Hepatocyte (in vitro differentiated cells): Measurements from ENCODE around the gene MAFF. TPM values are rescaled to one million over a fixed set of nuclear protein-coding genes. Genes with fewer than 3 reads are reported as not detected.

ENCODE experiments used
- DNase-seq: peaks from one replicate; pipeline ENCODE4 v3.0.0-alpha.2; 2016; ENCODE audit warnings: low spot score
- H2AFZ ChIP-seq: fragments of 200-600 bp; sonication (generic); 2 replicates; pipeline ENCODE4 v1.6.0; 2016; ENCODE audit warnings: antibody characterized with exemption, mild to moderate bottlenecking
- H3K27ac ChIP-seq: fragments of 200-600 bp; sonication (generic); 2 replicates; pipeline ENCODE4 v1.5.1; 2016; ENCODE audit warnings: mild to moderate bottlenecking
- H3K27me3 ChIP-seq: fragments of 200-600 bp; sonication (generic); 2 replicates; pipeline ENCODE4 v1.6.1; 2016
- H3K36me3 ChIP-seq: fragments of 200-600 bp; sonication (generic); replicated peaks from 2 replicates; pipeline ENCODE4 v1.5.1; 2016; ENCODE audit warnings: low read depth; ENCODE audit not compliant: insufficient read depth
- H3K4me1 ChIP-seq: fragments of 200-600 bp; sonication (generic); 2 replicates; pipeline ENCODE4 v1.5.1; 2016; ENCODE audit warnings: mild to moderate bottlenecking, moderate library complexity; ENCODE audit not compliant: insufficient read depth
- H3K4me2 ChIP-seq: fragments of 200-600 bp; sonication (generic); 2 replicates; pipeline ENCODE4 v1.6.0; 2016
- H3K4me3 ChIP-seq: fragments of 200-600 bp; sonication (generic); 2 replicates; pipeline ENCODE4 v1.5.1; 2016; ENCODE audit warnings: mild to moderate bottlenecking
- H3K79me2 ChIP-seq: fragments of 200-600 bp; sonication (generic); 2 replicates; pipeline ENCODE4 v1.6.0; 2017; ENCODE audit warnings: mild to moderate bottlenecking
- H3K9me2 ChIP-seq: fragments of 200-600 bp; sonication (generic); replicated peaks from 2 replicates; pipeline ENCODE4 v1.6.0; 2017; ENCODE audit warnings: mild to moderate bottlenecking; ENCODE audit not compliant: insufficient read depth
- H3K9me3 ChIP-seq: fragments of 200-600 bp; sonication (generic); 2 replicates; pipeline ENCODE4 v1.5.1; 2016; ENCODE audit warnings: low read depth, mild to moderate bottlenecking
- H4K20me1 ChIP-seq: fragments of 200-600 bp; sonication (generic); 2 replicates; pipeline ENCODE4 v1.6.0; 2016; ENCODE audit warnings: mild to moderate bottlenecking; ENCODE audit not compliant: insufficient read depth, poor library complexity, severe bottlenecking
- CTCF ChIP-seq: fragments of 200-600 bp; sonication (generic); IDR thresholded peaks from 2 replicates; pipeline ENCODE4 v1.5.1; 2016; ENCODE audit warnings: antibody characterized with exemption, mild to moderate bottlenecking; ENCODE audit not compliant: poor library complexity
- EZH2 ChIP-seq: fragments of 200-600 bp; sonication (generic); IDR thresholded peaks from 2 replicates; pipeline ENCODE4 v1.6.1; 2016; ENCODE audit warnings: antibody characterized with exemption, mild to moderate bottlenecking, borderline replicate concordance
- EZH2phosphoT487 ChIP-seq: fragments of 200-600 bp; sonication (generic); IDR thresholded peaks from one replicate; pipeline ENCODE4 v1.6.1; 2018; ENCODE audit warnings: antibody characterized with exemption, mild to moderate bottlenecking, low read depth, moderate library complexity; ENCODE audit not compliant: unreplicated experiment, severe bottlenecking
- WGBS: methylation state at CpG from one replicate; pipeline ENCODE4 v1.1.6; 2016; ENCODE audit warnings: low lambda C conversion rate; ENCODE audit errors: missing lambda C conversion rate; 5-methylcytosine and 5-hydroxymethylcytosine counted together
- polyA plus RNA-seq: library from polyadenylated mRNA; unstranded; fragments of >200 nt; fragmentation: Nextera tagmentation; extraction: Ambion mirVana; gene quantifications from 2 replicates; pipeline ENCODE4 v1.2.1, GENCODE V29; 2016
- total RNA-seq: library from RNA; depleted of rRNA; stranded (reverse); fragments of >200 nt; gene quantifications from 2 replicates; pipeline ENCODE4 v1.2.3, GENCODE V29; 2014

The MAFF gene
- total and polyA plus RNA-seq, 2 experiments from 2014 or later = 67.2 to 70.4 TPM

- H3K9me3 ChIP-seq = no peaks in the 10 kb centered on the region
- no peaks in the 10 kb centered on the region for H3K27me3 ChIP-seq
- 73% methylated on average over 7 of the region's 7 CpGs for WGBS
- TF ChIP-seq EZH2phosphoT487 = no peak
- H3K79me2 ChIP-seq = no peaks in the 10 kb centered on the region
- DNase-seq = no peak
- H3K4me3 ChIP-seq = no peak overlapping the region
- peaks cover 21% of the 10 kb centered on the region for H3K4me1 ChIP-seq
- no peak overlapping the region for H3K27ac ChIP-seq
- H4K20me1 ChIP-seq = no peaks in the 10 kb centered on the region
- H3K9me2 ChIP-seq = no peaks in the 10 kb centered on the region
- no peak overlapping the region for H3K4me2 ChIP-seq
- H3K36me3 ChIP-seq = no peaks in the 10 kb centered on the region
- H2AFZ ChIP-seq = no peak overlapping the region
These were observed 17.0 kb upstream of the MAFF start for GRCh38 chr22:38184788-38185187.

- TF ChIP-seq CTCF (no peak), EZH2phosphoT487 (no peak), EZH2 (no peak)
- H3K79me2 ChIP-seq = no peaks in the 10 kb centered on the region
- H2AFZ ChIP-seq = no peak overlapping the region
- no peaks in the 10 kb centered on the region for H3K36me3 ChIP-seq
- no peaks in the 10 kb centered on the region for H3K9me2 ChIP-seq
- peaks cover 6% of the 10 kb centered on the region for H3K4me1 ChIP-seq
- no peak overlapping the region for H3K4me3 ChIP-seq
- H4K20me1 ChIP-seq = no peaks in the 10 kb centered on the region
- H3K27me3 ChIP-seq = no peaks in the 10 kb centered on the region
- no peak for DNase-seq
- H3K27ac ChIP-seq = no peak overlapping the region
- 50% methylated on average over 5 of the region's 5 CpGs for WGBS
- no peaks in the 10 kb centered on the region for H3K9me3 ChIP-seq
- H3K4me2 ChIP-seq = no peak overlapping the region
These were observed 15.4 kb upstream of the MAFF start for GRCh38 chr22:38186429-38186828.

- peak overlapping the region; percentile 62 for H3K27ac ChIP-seq
- 51% methylated on average over 10 of the region's 10 CpGs for WGBS
- no peaks in the 10 kb centered on the region for H3K36me3 ChIP-seq
- H3K9me2 ChIP-seq = no peaks in the 10 kb centered on the region
- DNase-seq = peak; percentile 77
- no peaks in the 10 kb centered on the region for H3K27me3 ChIP-seq
- H3K79me2 ChIP-seq = no peaks in the 10 kb centered on the region
- no peaks in the 10 kb centered on the region for H3K9me3 ChIP-seq
- H2AFZ ChIP-seq = no peak overlapping the region
- H3K4me3 ChIP-seq = no peak overlapping the region
- H3K4me1 ChIP-seq = peaks cover 13% of the 10 kb centered on the region
- H4K20me1 ChIP-seq = no peaks in the 10 kb centered on the region
- TF ChIP-seq EZH2 = no peak
- no peak for TF ChIP-seq EZH2phosphoT487
- no peak for TF ChIP-seq CTCF
- H3K4me2 ChIP-seq = peak overlapping the region; percentile 32
These were observed 14.2 kb upstream of the MAFF start for GRCh38 chr22:38187413-38188212.

GRCh38 chr22:38189104-38189503 lies 12.7 kb upstream of the MAFF start:
- no peaks in the 10 kb centered on the region for H3K79me2 ChIP-seq
- no peak overlapping the region for H2AFZ ChIP-seq
- TF ChIP-seq EZH2 (no peak), CTCF (no peak), EZH2phosphoT487 (no peak)
- no peaks in the 10 kb centered on the region for H3K36me3 ChIP-seq
- no peak overlapping the region for H3K27ac ChIP-seq
- H3K9me2 ChIP-seq = no peaks in the 10 kb centered on the region
- no peaks in the 10 kb centered on the region for H3K9me3 ChIP-seq
- peaks cover 13% of the 10 kb centered on the region for H3K4me1 ChIP-seq
- WGBS = 91% methylated on average over 3 of the region's 3 CpGs
- no peaks in the 10 kb centered on the region for H3K27me3 ChIP-seq
- H3K4me2 ChIP-seq = no peak overlapping the region
- no peaks in the 10 kb centered on the region for H4K20me1 ChIP-seq
- no peak for DNase-seq
- no peak overlapping the region for H3K4me3 ChIP-seq
